Adrenal gland (tissue), 5 donors: ENCODE data around the gene CYYR1.
"Not testable (repeated sequence)": the region's sequence is repeated elsewhere in the genome, so short reads cannot be mapped to it uniquely, and the experiment has no call there.

Experiments
- POLR2A ChIP-seq, 2 donors: fragments of 450-650 bp; IDR thresholded peaks; one replicate each; pipeline ENCODE4 v1.6.1; 2017; ENCODE audit warnings: antibody characterized with exemption in 2 of 2, mild to moderate bottlenecking in 2 of 2, moderate library complexity in 1 of 2
- TF ChIP-seq, protein P1 (sequence below), 6 experiments: fragments of 450-650 bp in 4 of 6; fragments of 200-600 bp in 2 of 6; sonication (generic) in 1 of 6; IDR thresholded peaks; 1 replicate in 5 of 6; 2 replicates in 1 of 6; pipeline versions ENCODE4 v1.5.1 to v1.8.0; 2016 to 2021; ENCODE audit warnings: antibody characterized with exemption in 6 of 6, mild to moderate bottlenecking in 2 of 6, moderate library complexity in 1 of 6
- donor health status: DM: no; HTN: no; CAD: no.

GRCh38 chr21:26458854-26459253 is 114.2 kb downstream of the CYYR1 start:
- TF ChIP-seq, protein P1, sequence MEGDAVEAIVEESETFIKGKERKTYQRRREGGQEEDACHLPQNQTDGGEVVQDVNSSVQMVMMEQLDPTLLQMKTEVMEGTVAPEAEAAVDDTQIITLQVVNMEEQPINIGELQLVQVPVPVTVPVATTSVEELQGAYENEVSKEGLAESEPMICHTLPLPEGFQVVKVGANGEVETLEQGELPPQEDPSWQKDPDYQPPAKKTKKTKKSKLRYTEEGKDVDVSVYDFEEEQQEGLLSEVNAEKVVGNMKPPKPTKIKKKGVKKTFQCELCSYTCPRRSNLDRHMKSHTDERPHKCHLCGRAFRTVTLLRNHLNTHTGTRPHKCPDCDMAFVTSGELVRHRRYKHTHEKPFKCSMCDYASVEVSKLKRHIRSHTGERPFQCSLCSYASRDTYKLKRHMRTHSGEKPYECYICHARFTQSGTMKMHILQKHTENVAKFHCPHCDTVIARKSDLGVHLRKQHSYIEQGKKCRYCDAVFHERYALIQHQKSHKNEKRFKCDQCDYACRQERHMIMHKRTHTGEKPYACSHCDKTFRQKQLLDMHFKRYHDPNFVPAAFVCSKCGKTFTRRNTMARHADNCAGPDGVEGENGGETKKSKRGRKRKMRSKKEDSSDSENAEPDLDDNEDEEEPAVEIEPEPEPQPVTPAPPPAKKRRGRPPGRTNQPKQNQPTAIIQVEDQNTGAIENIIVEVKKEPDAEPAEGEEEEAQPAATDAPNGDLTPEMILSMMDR (IDR thresholded peaks at IDR 0.05) = not testable (repeated sequence)
- TF ChIP-seq POLR2A (IDR thresholded peaks at IDR 0.05) = not testable (repeated sequence)
